ENCODE measurements around the gene AFAP1.

AFAP1 gene

DNA sequence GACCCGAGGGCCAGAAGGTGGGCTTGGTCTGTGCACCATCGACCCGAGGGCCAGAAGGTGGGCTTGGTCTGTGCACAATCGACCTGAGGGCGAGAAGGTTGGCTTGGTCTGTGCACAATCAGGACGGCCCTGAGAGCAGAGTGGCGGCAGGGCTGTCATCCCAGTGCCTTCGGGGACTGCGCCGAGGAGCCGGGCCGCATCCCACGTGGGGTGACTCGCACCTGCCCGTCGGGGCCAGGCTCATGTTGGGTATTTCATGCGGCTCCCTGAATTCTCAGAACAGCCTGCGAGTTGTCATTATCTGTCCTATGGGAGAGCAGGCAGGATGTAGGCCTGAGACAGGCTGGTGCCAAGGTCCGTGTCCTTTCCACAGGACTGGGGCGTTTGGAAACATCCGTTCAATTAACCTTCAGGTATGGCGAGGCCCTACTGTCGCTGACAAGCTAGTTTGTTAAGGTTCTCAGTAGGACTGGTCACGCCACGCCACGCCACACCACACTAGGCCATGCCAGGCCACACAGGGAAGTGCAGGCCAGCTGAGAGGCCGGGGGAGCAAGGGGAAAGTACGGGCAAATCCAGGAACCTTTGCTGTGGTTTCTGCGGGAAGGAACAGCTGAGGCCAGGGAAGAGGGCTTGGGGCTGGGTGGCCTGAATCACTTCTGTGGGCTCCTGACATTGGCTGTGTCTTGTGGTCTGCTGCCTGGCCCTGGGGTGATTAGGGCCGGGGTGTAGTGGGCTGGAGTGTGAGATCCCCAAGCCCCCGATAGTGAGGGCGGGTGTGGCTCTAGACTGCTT is 182.9 kb downstream of the AFAP1 start:
- Histone ChIP-seq H3K4me3 (no peak overlapping the region), H3K9me3 (no peaks in the 10 kb centered on the region), H3K4me1 (no peaks in the 10 kb centered on the region), H3K36me3 (replicated peaks) (0 out of 2 replicates have a peak, but pooled peaks cover 5% of the 10 kb centered on the region), H3K27me3 (ENCODE audit: low read depth) (no peaks in the 10 kb centered on the region)
- DNase-seq (ENCODE audit: low spot score in 2 of 2) = no peak
- in situ Hi-C loops (cut with MboI; ENCODE audit: low sequenced_read_pairs) = no loop called here

DNA sequence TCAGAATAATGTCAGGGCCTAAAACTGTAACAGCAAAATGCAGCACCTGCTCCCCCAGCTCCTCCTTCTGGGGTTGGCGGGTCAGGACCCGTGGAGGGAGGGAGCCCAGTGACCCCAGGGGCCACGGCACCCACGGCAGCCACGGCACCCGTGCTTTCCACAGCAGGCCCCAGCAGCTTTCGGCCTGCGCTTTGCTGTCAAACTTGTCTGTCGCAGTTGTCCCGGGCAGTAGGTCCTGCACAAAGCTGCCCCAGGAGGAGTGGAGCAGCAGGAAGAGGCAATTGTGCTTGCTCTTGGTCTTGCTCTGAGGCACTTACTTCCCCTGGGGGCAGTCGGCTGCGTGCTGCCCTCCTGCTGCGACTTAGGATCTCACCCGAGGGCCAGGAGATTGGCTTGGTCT is 183.6 kb downstream of the AFAP1 start:
- Histone ChIP-seq H3K9me3 (no peaks in the 10 kb centered on the region), H3K27me3 (ENCODE audit: low read depth) (no peaks in the 10 kb centered on the region), H3K4me1 (no peaks in the 10 kb centered on the region), H3K4me3 (no peak overlapping the region), H3K36me3 (replicated peaks) (0 out of 2 replicates have a peak, but pooled peaks cover under 1% of the 10 kb centered on the region)
- no peak for DNase-seq (ENCODE audit: low spot score in 2 of 2)
- in situ Hi-C loops (cut with MboI; ENCODE audit: low sequenced_read_pairs) = no loop called here

DNA sequence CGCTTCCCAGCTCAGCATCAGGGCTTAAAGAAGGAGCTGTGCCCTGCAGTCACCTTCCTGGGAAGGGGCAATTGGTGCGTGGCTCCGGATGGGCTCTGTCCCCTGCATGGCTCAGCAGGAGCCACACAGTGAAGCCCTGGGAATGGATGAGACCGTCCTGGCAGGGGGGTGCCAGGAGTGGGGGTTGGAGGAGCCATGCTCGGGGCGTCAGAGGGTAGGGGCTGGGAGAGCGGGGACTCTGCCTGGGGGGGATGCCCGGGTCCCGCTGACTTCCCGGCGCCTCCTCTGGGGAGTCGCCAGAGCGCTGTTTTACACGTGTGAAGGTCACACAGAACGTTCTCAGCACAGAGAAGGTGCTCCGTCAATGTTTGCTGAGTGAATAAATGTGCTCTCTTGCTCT is 184.1 kb downstream of the AFAP1 start:
- DNase-seq (ENCODE audit: low spot score in 2 of 2) = no peak
- Histone ChIP-seq H3K27me3 (ENCODE audit: low read depth) (no peaks in the 10 kb centered on the region), H3K36me3 (replicated peaks) (no peaks in the 10 kb centered on the region), H3K4me1 (no peaks in the 10 kb centered on the region), H3K9me3 (no peaks in the 10 kb centered on the region), H3K4me3 (no peak overlapping the region)
- in situ Hi-C loops (cut with MboI; ENCODE audit: low sequenced_read_pairs) = no loop called here

DNA sequence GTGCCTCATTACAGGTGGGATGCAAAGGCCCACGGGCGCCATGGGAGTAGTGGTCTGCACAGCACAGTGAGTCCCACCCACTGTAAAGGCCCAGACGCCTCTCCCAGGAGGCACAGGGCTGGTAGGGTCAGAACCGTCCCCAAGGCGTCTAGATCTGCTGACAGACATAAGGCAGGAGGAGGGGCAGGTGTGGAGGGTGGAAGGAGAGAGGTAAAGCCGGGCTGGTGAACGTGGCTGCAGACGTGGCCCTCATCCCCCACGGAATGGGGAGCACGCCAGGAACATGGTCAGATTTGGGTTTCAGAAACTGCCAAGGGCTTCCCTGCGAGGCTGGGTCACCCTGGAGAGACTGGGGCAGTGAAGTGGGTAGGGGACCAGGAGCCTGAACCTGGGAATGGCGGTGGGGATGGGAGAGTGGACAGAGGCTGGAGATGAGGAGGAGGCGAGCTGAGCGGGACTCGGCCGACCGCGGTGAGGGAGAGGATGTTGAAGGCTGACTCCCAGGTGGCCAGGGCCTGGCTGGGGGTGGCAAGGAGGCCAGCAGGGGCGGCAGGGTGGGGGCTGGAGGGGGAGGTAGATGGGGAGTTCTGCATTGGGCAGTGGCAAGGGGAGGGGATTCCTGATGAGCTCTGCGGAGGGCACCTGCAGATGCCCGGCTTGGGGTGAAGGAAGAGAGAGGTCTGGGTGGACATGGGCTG is 184.9 kb downstream of the AFAP1 start:
- no peak for DNase-seq (ENCODE audit: low spot score in 2 of 2)
- no peaks in the 10 kb centered on the region for H3K9me3 ChIP-seq

DNA sequence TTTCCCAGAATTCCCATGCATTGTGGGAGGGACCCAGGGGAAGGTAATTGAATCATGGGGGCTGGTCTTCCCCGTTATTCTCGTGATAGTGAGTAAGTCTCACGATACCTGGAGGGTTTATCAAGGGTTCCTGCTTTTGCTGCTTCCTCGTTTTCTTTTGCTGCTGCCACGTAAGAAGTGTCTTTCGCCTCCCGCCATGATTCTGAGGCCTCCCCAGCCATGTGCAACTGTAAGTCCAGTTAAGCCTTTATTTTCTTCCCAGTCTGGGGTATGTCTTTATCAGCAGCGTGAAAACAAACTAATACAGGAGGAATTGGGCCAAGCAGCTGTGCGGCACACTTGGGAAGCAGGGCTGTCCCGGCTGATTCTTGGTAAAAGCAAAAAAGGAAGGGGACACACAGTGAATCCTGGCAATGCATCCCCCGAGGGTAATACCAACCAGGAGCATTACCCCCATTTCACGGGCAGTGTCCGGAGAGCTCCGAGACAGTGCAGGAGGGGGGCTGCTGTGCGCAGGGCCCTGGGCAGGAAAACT is 185.7 kb downstream of the AFAP1 start:
- in situ Hi-C loops (cut with MboI; ENCODE audit: low sequenced_read_pairs) = no loop called here
- no peak for DNase-seq (ENCODE audit: low spot score in 2 of 2)
- Histone ChIP-seq H3K9me3 (no peaks in the 10 kb centered on the region), H3K27me3 (ENCODE audit: low read depth) (no peaks in the 10 kb centered on the region), H3K4me3 (no peak overlapping the region), H3K4me1 (no peaks in the 10 kb centered on the region), H3K36me3 (replicated peaks) (no peaks in the 10 kb centered on the region)

More for the DNA sequence above, 184.9 kb downstream of the AFAP1 start:
- no peaks in the 10 kb centered on the region for H3K27me3 ChIP-seq (ENCODE audit: low read depth)
- H3K4me1 ChIP-seq = no peaks in the 10 kb centered on the region
- no peak overlapping the region for H3K4me3 ChIP-seq
- H3K36me3 ChIP-seq (replicated peaks) = no peaks in the 10 kb centered on the region
- in situ Hi-C loops (cut with MboI; ENCODE audit: low sequenced_read_pairs) = no loop called here

DNA sequence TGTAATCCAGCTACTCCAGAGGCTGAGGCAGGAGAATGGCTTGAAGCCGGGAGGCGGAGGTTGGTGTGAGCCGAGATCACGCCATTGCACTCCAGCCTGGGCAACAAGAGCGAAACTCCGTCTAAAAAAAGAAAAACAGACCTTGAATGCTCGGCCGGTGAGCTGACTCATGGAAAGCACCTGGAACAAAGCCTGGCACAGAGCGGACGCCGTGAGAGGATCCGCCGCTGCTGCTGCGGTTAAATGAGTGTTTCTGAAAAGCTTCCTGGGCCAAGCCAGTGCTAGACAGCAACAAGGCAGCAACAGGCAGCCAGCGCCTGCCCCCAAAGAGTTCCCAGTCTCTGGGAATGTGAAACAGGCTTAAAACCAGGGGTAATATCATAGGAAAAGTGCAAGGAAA is 186.4 kb downstream of the AFAP1 start:
- in situ Hi-C loops (cut with MboI; ENCODE audit: low sequenced_read_pairs) = no loop called here
- H3K36me3 ChIP-seq (replicated peaks) = no peaks in the 10 kb centered on the region
- no peak for DNase-seq (ENCODE audit: low spot score in 2 of 2)
- H3K4me3 ChIP-seq = no peak overlapping the region
- H3K27me3 ChIP-seq (ENCODE audit: low read depth) = no peaks in the 10 kb centered on the region
- H3K9me3 ChIP-seq = no peaks in the 10 kb centered on the region
- H3K4me1 ChIP-seq = no peaks in the 10 kb centered on the region

DNA sequence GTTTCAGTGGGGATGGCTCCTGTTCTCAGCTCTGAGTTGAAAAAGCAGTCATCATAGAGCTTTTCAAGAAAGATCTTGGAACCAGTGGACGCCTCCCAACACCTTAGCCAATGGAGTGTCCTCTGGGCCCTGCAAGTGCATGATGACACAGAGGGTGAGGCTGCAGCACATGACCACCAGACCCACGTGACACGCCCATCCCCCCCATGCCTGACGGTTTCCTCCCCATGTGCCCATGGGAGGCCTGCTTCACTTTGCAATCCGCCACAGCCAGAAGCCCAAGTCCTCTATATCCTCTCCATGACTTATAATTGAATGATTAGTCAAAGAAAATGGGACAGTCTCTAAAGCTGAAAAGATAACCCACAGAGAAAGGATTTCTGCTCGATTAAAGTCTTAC is 187.0 kb downstream of the AFAP1 start:
- in situ Hi-C loops (cut with MboI; ENCODE audit: low sequenced_read_pairs) = no loop called here
- H3K27me3 ChIP-seq (ENCODE audit: low read depth) = no peaks in the 10 kb centered on the region
- no peak overlapping the region for H3K4me3 ChIP-seq
- no peaks in the 10 kb centered on the region for H3K4me1 ChIP-seq
- no peaks in the 10 kb centered on the region for H3K36me3 ChIP-seq (replicated peaks)
- no peaks in the 10 kb centered on the region for H3K9me3 ChIP-seq
- DNase-seq (ENCODE audit: low spot score in 2 of 2) = no peak

DNA sequence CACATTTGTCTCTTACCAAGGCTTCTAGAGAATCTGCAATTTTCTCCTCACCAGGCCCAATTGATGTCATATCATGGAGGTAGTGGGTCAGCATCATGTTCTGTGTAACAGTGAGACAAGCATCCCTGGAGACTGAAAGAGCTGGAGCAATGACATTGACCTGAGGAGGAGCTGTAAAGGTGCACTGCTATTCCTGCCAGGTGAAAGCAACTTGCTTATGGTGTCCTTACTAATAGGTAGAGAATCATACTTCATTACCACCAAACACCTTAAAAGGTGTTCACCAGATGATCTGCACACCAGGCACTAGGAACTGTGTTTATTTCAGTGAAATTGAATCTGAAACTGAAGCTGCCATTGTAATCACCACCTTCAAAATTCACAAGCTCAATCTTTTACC is 188.7 kb downstream of the AFAP1 start:
- no peak overlapping the region for H3K4me3 ChIP-seq
- in situ Hi-C loops (cut with MboI; ENCODE audit: low sequenced_read_pairs) = no loop called here
- H3K9me3 ChIP-seq = no peaks in the 10 kb centered on the region
- H3K4me1 ChIP-seq = no peaks in the 10 kb centered on the region
- no peak for DNase-seq (ENCODE audit: low spot score in 2 of 2)
- H3K27me3 ChIP-seq (ENCODE audit: low read depth) = no peaks in the 10 kb centered on the region
- no peaks in the 10 kb centered on the region for H3K36me3 ChIP-seq (replicated peaks)

DNA sequence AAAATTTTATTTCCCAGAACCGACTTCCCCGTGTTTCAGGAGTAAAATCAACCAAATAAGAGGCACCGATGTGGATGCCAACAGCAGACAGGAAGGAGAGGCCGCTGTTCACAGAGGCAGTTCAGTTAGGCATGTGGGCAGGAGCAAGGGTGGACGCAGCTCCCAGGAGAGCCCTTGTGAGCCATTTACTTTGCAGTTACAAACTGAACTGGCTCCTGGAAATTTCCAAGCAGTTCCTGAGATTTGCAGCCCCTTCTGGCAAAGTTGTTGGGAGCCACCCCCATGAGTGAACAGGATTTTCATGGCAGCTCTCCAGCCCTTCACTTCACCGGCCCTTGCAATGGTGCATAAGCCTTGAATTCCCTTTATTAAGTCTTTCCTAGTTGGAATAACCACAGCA is 189.1 kb downstream of the AFAP1 start:
- no peaks in the 10 kb centered on the region for H3K4me1 ChIP-seq
- H3K27me3 ChIP-seq (ENCODE audit: low read depth) = no peaks in the 10 kb centered on the region
- no peaks in the 10 kb centered on the region for H3K36me3 ChIP-seq (replicated peaks)
- H3K4me3 ChIP-seq = no peak overlapping the region
- DNase-seq (ENCODE audit: low spot score in 2 of 2) = no peak
- H3K9me3 ChIP-seq = no peaks in the 10 kb centered on the region
- in situ Hi-C loops (cut with MboI; ENCODE audit: low sequenced_read_pairs) = no loop called here

DNA sequence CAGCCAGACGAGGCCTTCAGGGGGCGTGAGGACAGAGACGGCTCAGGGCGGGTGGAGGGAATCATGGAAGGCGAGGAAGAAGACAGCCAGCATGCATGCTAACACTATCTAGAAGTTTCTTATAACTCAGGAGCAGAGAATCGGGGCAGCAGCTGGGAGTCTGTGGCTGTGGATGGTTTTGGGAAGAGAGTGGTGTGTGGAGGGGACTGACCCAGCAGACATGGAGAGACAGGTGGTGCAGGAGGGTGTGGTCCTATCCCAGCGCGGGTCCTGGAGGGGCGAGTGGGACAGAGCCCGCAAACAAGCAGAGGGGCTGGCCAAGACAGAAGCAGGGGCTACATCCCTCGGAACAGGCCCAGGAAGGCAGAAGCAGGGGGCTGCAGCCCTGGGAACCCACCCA is 192.1 kb downstream of the AFAP1 start:
- Histone ChIP-seq H3K4me1 (no peaks in the 10 kb centered on the region), H3K9me3 (no peaks in the 10 kb centered on the region), H3K4me3 (no peak overlapping the region), H3K27me3 (ENCODE audit: low read depth) (no peaks in the 10 kb centered on the region), H3K36me3 (replicated peaks) (no peaks in the 10 kb centered on the region)
- DNase-seq (ENCODE audit: low spot score in 2 of 2) = no peak
- in situ Hi-C loops (cut with MboI; ENCODE audit: low sequenced_read_pairs) = no loop called here

DNA sequence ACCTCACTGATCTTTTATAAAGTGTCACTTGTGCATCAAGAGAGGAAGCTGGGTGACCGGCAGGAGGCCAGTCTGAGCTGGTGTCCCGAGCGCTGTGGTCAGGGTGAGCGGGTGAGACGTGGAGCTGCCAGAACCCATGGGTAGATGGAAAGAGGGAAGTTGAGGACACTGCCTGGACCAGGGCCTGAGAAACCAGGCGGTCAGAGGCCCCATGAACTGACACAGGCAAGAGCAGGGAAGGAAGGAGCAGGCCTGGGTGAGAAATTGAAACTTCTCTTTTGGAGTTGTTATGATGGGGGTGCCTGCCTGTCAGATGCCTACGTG is 192.6 kb downstream of the AFAP1 start:
- DNase-seq (ENCODE audit: low spot score in 2 of 2) = no peak
- Histone ChIP-seq H3K27me3 (ENCODE audit: low read depth) (no peaks in the 10 kb centered on the region), H3K9me3 (no peaks in the 10 kb centered on the region), H3K4me3 (no peak overlapping the region), H3K36me3 (replicated peaks) (no peaks in the 10 kb centered on the region), H3K4me1 (no peaks in the 10 kb centered on the region)
- in situ Hi-C loops (cut with MboI; ENCODE audit: low sequenced_read_pairs) = no loop called here

DNA sequence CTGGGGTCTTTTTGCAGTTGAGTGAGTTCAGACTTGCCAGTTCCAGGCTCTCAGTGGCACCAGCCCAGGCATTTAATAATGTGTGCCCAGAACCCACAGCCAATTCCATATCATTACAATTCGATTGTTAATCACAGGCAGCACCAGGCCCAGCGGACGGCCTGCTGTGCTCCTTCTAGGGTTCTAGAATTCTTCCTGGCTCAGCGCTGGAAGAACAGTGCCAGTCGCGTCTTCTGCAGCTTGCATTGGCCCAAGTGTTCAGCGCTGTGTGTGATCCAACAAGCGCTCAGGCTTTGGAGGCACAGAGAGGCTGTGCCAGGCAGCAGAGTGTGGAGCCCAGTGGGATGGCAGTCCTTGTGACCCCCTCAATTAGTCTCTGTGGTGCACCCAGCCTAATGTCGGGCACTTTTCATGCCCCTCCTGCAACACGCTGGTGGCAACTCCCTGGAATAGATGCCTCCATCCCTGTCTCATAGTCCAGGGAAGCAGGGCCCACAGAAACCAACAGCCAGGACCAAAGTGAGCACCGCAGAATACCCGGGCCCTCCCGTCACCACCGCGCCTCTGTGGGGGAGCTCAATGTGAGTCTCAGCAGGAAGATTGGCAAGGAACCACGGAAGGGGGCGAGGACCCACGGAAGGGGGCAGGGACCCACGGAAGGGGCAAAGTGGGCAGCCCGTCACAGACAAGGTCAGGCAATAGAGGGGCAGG is 193.2 kb downstream of the AFAP1 start:
- in situ Hi-C loops (cut with MboI; ENCODE audit: low sequenced_read_pairs) = no loop called here
- Histone ChIP-seq H3K9me3 (no peaks in the 10 kb centered on the region), H3K4me3 (no peak overlapping the region), H3K36me3 (replicated peaks) (no peaks in the 10 kb centered on the region), H3K27me3 (ENCODE audit: low read depth) (no peaks in the 10 kb centered on the region), H3K4me1 (no peaks in the 10 kb centered on the region)
- DNase-seq (ENCODE audit: low spot score in 2 of 2) = no peak

DNA sequence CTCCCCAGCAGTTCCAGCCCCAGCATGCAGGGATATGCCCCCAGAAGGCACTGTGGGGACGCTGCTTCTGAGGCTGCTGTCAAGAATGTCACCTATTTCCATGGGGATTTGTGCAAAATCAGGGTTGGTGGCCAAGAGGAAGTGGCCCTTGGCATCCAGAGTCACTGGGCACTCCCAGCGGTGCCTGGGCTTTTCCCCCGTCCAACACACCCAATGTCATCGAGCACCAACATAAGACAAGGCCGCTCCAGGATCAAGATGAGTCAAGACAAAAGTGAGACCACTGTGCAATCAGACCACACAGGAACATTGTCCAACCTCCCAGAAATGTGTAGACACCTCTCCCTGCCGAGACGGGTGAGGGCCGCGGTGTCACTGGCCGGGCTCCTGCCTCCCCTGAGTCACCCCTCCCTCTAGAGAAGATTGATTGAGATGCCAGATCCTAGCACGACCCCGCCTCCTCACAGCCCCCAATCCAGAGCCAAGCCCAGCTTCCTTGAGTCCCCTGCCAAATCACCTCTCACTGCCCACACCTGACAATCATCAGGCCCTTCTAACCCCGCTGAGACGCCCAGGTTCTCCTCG is 194.3 kb downstream of the AFAP1 start:
- in situ Hi-C loops (cut with MboI; ENCODE audit: low sequenced_read_pairs) = no loop called here
- Histone ChIP-seq H3K4me1 (no peaks in the 10 kb centered on the region), H3K4me3 (no peak overlapping the region), H3K27me3 (ENCODE audit: low read depth) (no peaks in the 10 kb centered on the region), H3K36me3 (replicated peaks) (no peaks in the 10 kb centered on the region), H3K9me3 (no peaks in the 10 kb centered on the region)
- no peak for DNase-seq (ENCODE audit: low spot score in 2 of 2)
